GM12891 (cell line): ENCODE results near the gene CRIM1.

Experiments
- POLR2AphosphoS5 ChIP-seq: IDR thresholded peaks from 2 replicates; pipeline ENCODE4 v1.6.1; 2011; ENCODE audit warnings: low read depth, low read length, control low read depth
- TAF1 ChIP-seq: IDR thresholded peaks from 2 replicates; pipeline ENCODE4 v1.6.1; 2011; ENCODE audit warnings: low read depth, low read length, control low read depth

DNA sequence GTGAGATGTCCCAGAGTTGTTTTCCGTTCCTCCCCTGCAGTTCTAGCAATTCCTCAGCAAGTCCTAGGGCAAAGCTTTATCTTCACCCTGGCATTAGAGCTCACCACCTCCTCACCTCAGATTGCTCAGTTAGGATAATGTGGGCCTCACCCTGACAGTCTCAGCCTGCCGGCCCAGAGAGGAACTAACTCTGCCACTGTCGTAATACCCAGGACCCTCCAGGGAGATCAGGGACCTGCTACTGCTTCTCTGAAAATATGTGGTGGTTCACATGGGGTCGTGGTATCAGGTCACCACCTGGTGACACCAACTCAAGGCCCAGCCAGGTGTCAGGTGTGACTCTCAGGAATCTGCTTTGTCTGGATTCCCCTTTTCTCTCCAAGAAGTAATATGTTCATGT, 121.7 kb downstream of the CRIM1 start:
- no peak for TF ChIP-seq POLR2AphosphoS5
- TF ChIP-seq TAF1 = no peak
